BE2C (cell line): ENCODE data around the gene KDM6A. TPM values are rescaled to one million over a fixed set of nuclear protein-coding genes. Genes with fewer than 3 reads are reported as not detected.
A peak's percentile ranks its signal among the peaks of the same experiment; 100 is the strongest.
"Not testable (repeated sequence)": the region's sequence is repeated elsewhere in the genome, so short reads cannot be mapped to it uniquely, and the experiment has no call there.

Experiments
- DNase-seq: peaks from one replicate; pipeline ENCODE4 v3.0.0-alpha.2; 2020
- H3K27me3 ChIP-seq: fragments of 250-450 bp; sonication (Bioruptor Pico); 2 replicates; pipeline ENCODE4 v1.5.1; 2020; ENCODE audit warnings: mild to moderate bottlenecking
- H3K36me3 ChIP-seq: fragments of 250-450 bp; sonication (Bioruptor Pico); 2 replicates; pipeline ENCODE4 v1.5.1; 2020; ENCODE audit warnings: mild to moderate bottlenecking
- H3K4me1 ChIP-seq: fragments of 250-450 bp; sonication (Bioruptor Pico); 2 replicates; pipeline ENCODE4 v1.5.1; 2020
- H3K4me3 ChIP-seq: 2 replicates; pipeline ENCODE4 v1.5.1; 2011; ENCODE audit warnings: low read depth, low read length
- H3K9me3 ChIP-seq: fragments of 250-450 bp; sonication (Bioruptor Pico); 2 replicates; pipeline ENCODE4 v1.5.1; 2020
- CTCF ChIP-seq: IDR thresholded peaks from 2 replicates; pipeline ENCODE4 v1.5.1; 2012; ENCODE audit warnings: mild to moderate bottlenecking, low read depth, low read length
- polyA plus RNA-seq: library from polyadenylated mRNA; unstranded; fragments of >200 nt; gene quantifications from one replicate; pipeline ENCODE4 v1.2.1, GENCODE V29; 2012; ENCODE audit warnings: low read depth, missing spikeins; ENCODE audit not compliant: insufficient read length, insufficient read depth

KDM6A gene
- 11.1 TPM for polyA plus RNA-seq

DNA sequence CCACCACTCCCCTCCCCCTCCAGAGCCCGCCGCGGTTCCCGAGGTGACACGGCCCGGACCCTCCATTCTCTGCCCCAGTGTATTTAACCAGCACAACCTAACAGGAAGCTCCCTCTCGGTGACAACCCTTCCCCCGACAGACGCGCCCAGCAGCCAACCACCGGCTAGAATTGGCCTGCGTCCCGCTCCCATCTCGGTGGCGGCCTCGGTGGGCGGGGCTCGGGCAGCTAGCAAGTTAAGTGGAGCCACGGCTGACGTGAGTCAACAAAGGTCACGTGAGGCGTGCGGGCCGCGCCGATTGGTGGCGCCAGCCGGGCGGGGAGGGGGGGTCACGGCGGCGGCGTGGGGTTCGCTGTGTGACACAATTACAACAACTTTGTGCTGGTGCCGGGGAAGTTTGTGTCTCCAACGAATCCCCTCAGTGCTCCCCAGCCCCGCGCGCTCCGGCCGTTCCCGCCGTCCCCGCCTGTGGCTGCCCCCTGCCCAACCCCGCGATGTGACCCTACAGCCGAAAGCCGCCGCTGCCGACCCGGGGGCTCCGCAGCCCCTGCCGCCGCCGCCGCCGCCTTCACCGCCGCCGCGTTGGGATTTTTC, at the start of gene KDM6A:
Gene KDM6A, plus strand, starts transcription at position 368 of the 594 bp plus-strand sequence. CDS start 364 bp downstream, outside the sequence.
- Histone ChIP-seq H3K9me3 (no peaks in the 10 kb centered on the region), H3K4me1 (no peaks in the 10 kb centered on the region), H3K4me3 (peak within 1 kb of the TSS; percentile 92), H3K27me3 (no peaks in the 10 kb centered on the region), H3K36me3 (no peaks in the 10 kb centered on the region)
- TF ChIP-seq CTCF = no peak
- peak; percentile 96 for DNase-seq

GRCh38 chrX:44823193-44823592, 49.8 kb upstream of the KDM6A start:
- not testable (repeated sequence) for H3K27me3 ChIP-seq, H3K4me3 ChIP-seq, H3K36me3 ChIP-seq, DNase-seq, H3K4me1 ChIP-seq, H3K9me3 ChIP-seq

DNA sequence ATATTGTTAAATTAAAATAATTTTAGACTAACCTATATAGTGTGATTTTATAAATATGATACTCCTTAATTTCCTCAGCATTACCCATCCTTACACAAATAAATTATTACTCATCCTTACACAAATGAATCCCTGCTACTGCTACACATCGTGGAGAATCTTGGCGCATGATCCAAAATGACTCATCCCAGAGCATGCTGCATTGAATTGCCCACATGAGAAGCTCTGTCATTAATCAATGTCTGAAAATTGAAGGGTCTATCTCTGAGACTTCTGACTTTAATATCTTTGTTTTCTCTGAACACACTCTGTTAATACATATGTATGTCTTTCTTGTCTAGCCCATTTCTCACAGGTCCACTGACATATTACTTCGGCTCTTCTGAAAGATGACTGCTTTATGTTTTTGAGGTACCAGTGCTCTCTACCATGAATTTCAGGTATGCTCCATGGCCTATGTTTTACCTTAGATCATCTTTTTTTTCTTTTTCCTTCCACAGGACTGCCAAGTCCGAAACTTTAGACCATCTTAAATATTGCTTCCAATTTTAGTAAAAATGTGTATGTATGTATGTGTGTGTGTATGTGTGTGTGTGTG, 44.9 kb upstream of the KDM6A start:
- no peak for TF ChIP-seq CTCF
- no peaks in the 10 kb centered on the region for H3K27me3 ChIP-seq
- H3K9me3 ChIP-seq = no peaks in the 10 kb centered on the region
- no peak overlapping the region for H3K4me3 ChIP-seq
- H3K36me3 ChIP-seq = no peaks in the 10 kb centered on the region
- H3K4me1 ChIP-seq = no peaks in the 10 kb centered on the region
- peak; percentile 18 for DNase-seq

- DNase-seq = no peak
- H3K4me3 ChIP-seq = no peak overlapping the region
- TF ChIP-seq CTCF = no peak
- no peaks in the 10 kb centered on the region for H3K9me3 ChIP-seq
- H3K27me3 ChIP-seq = no peaks in the 10 kb centered on the region
- no peaks in the 10 kb centered on the region for H3K4me1 ChIP-seq
- H3K36me3 ChIP-seq = no peaks in the 10 kb centered on the region
These were observed 43.2 kb upstream of the KDM6A start for GRCh38 chrX:44829832-44830231.

GRCh38 chrX:44842550-44843317, 30.3 kb upstream of the KDM6A start:
- DNase-seq = no peak
- no peaks in the 10 kb centered on the region for H3K4me1 ChIP-seq
- TF ChIP-seq CTCF = no peak
- no peak overlapping the region for H3K4me3 ChIP-seq
- no peaks in the 10 kb centered on the region for H3K9me3 ChIP-seq
- no peaks in the 10 kb centered on the region for H3K36me3 ChIP-seq
- H3K27me3 ChIP-seq = no peaks in the 10 kb centered on the region

- Histone ChIP-seq H3K4me1 (no peaks in the 10 kb centered on the region), H3K4me3 (no peak overlapping the region), H3K36me3 (no peaks in the 10 kb centered on the region), H3K9me3 (no peaks in the 10 kb centered on the region), H3K27me3 (no peaks in the 10 kb centered on the region)
- TF ChIP-seq CTCF = no peak
- no peak for DNase-seq
These were observed 29.7 kb upstream of the KDM6A start for GRCh38 chrX:44843318-44843702.
